OCI-LY1 (cell line): ENCODE measurements around the gene STAC2.
A peak's percentile ranks its signal among the peaks of the same experiment; 100 is the strongest.

Source experiments
- H2AFZ ChIP-seq: fragments of 200-600 bp; sonication (generic), shearing (Covaris generic); 2 replicates; pipeline ENCODE4 v1.6.0; 2014; ENCODE audit warnings: antibody characterized with exemption, mild to moderate bottlenecking, low read length
- H3F3A ChIP-seq: fragments of 200-600 bp; sonication (generic), shearing (Covaris generic); 2 replicates; pipeline ENCODE4 v1.6.0; 2014; ENCODE audit warnings: mild to moderate bottlenecking, antibody characterized with exemption, low read length, moderate library complexity; ENCODE audit not compliant: insufficient read depth
- H3K27ac ChIP-seq: fragments of 200-600 bp; sonication (generic); 2 replicates; pipeline ENCODE4 v1.5.1; 2014; ENCODE audit warnings: low read length, mixed run types, mild to moderate bottlenecking, low read depth; ENCODE audit not compliant: poor library complexity, severe bottlenecking
- H3K27me3 ChIP-seq: fragments of 200-600 bp; sonication (generic); 2 replicates; pipeline ENCODE4 v1.6.0; 2014; ENCODE audit warnings: antibody characterized with exemption, mild to moderate bottlenecking, low read length, moderate library complexity; ENCODE audit not compliant: insufficient read depth
- H3K36me3 ChIP-seq: fragments of 200-600 bp; sonication (generic); 2 replicates; pipeline ENCODE4 v1.6.1; 2014; ENCODE audit warnings: mild to moderate bottlenecking, antibody characterized with exemption, low read length, moderate library complexity, mixed read lengths; ENCODE audit not compliant: insufficient read depth
- H3K4me1 ChIP-seq: fragments of 200-600 bp; sonication (generic); 2 replicates; pipeline ENCODE4 v1.5.1; 2014; ENCODE audit warnings: mild to moderate bottlenecking, low read length, moderate library complexity; ENCODE audit not compliant: insufficient read depth, severe bottlenecking
- H3K4me2 ChIP-seq: fragments of 200-600 bp; sonication (generic), shearing (Covaris generic); 2 replicates; pipeline ENCODE4 v1.6.1; 2014; ENCODE audit warnings: low read length
- H3K4me3 ChIP-seq: fragments of 200-600 bp; sonication (generic); 2 replicates; pipeline ENCODE4 v1.5.1; 2014; ENCODE audit warnings: low read length, low read depth, mild to moderate bottlenecking, mixed read lengths; ENCODE audit not compliant: poor library complexity, severe bottlenecking
- H3K79me2 ChIP-seq: fragments of 200-600 bp; shearing (Covaris generic); 2 replicates; pipeline ENCODE4 v1.6.1; 2016; ENCODE audit warnings: mixed run types, low read length, mixed read lengths; ENCODE audit not compliant: insufficient read depth
- H3K9ac ChIP-seq: fragments of 200-600 bp; sonication (generic), shearing (Covaris generic); 2 replicates; pipeline ENCODE4 v1.6.1; 2014; ENCODE audit warnings: mild to moderate bottlenecking, low read length, mixed read lengths
- H3K9me2 ChIP-seq: fragments of 200-600 bp; sonication (generic), shearing (Covaris generic); 2 replicates; pipeline ENCODE4 v1.6.1; 2014; ENCODE audit warnings: low read depth, mild to moderate bottlenecking, low read length, mixed read lengths
- H3K9me3 ChIP-seq: fragments of 200-600 bp; shearing (Covaris generic); 2 replicates; pipeline ENCODE4 v1.6.1; 2014; ENCODE audit warnings: low read length, mixed read lengths
- H4K20me1 ChIP-seq: fragments of 200-600 bp; sonication (generic), shearing (Covaris generic); 2 replicates; pipeline ENCODE4 v1.6.0; 2016; ENCODE audit warnings: mild to moderate bottlenecking, low read length; ENCODE audit not compliant: insufficient read depth
- EZH2 ChIP-seq: fragments of 200-600 bp; sonication (generic), shearing (Covaris generic); IDR thresholded peaks from 2 replicates; pipeline ENCODE4 v1.8.0; 2017; ENCODE audit warnings: borderline replicate concordance, mixed run types, mild to moderate bottlenecking, antibody characterized with exemption, low read length, moderate library complexity, mixed read lengths
- TF ChIP-seq, protein P1 (sequence below): fragments of 200-600 bp; sonication (generic), shearing (Covaris generic); IDR thresholded peaks from 2 replicates; pipeline ENCODE4 v1.5.1; 2017; ENCODE audit warnings: mild to moderate bottlenecking, antibody characterized with exemption, low read length, moderate library complexity, mixed read lengths

Gene STAC2

DNA sequence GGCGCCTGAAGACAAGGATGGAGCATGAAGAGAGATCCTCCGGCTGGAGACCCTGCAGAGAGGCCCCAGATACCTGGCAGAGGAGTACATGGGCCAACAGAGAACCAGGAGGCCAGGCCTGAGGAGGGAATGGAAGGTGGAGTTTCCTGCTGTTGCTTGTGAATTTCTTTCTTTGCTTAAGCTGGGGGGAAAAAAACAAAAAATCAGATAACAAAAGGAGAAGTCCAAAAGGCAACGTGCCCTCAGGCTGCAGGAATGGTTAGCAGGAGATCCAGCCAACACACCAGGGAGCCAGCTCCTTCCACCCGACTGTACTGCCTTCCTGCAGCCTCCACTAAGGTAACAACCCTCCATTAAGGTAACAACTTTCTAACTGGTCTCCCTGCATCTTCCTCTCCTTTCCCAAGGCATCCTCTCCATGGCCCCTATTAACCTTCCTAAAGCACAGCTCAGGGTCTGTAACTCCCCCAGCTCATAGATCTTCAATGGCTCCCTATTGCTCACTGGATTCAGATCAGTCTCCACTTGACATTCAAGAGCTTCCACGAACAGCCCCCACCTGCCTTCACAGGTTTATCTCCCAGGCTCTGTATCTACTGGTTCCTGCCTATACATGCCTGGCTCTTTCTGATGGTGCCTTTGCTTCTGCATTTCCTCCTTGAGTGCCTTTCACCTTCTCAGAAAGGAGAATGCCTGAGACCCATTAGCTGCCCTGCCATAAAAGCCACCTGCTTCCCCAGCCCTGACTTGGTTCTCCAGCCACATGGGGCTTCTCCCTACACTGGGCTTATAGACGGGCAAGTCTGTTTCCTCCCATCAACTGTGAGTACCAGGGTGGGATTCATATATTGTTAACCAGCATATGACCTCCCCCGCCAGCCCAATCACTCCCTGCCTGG lies 59.1 kb downstream of the STAC2 start:
- no peaks in the 10 kb centered on the region for H3K79me2 ChIP-seq
- TF ChIP-seq, protein P1, sequence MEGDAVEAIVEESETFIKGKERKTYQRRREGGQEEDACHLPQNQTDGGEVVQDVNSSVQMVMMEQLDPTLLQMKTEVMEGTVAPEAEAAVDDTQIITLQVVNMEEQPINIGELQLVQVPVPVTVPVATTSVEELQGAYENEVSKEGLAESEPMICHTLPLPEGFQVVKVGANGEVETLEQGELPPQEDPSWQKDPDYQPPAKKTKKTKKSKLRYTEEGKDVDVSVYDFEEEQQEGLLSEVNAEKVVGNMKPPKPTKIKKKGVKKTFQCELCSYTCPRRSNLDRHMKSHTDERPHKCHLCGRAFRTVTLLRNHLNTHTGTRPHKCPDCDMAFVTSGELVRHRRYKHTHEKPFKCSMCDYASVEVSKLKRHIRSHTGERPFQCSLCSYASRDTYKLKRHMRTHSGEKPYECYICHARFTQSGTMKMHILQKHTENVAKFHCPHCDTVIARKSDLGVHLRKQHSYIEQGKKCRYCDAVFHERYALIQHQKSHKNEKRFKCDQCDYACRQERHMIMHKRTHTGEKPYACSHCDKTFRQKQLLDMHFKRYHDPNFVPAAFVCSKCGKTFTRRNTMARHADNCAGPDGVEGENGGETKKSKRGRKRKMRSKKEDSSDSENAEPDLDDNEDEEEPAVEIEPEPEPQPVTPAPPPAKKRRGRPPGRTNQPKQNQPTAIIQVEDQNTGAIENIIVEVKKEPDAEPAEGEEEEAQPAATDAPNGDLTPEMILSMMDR, result no peak
- TF ChIP-seq EZH2, result no peak
- no peak overlapping the region for H3K27ac ChIP-seq
- H2AFZ ChIP-seq, result no peak overlapping the region
- no peaks in the 10 kb centered on the region for H3F3A ChIP-seq
- no peak overlapping the region for H3K9ac ChIP-seq
- H4K20me1 ChIP-seq, result no peaks in the 10 kb centered on the region
- no peak overlapping the region for H3K4me3 ChIP-seq
- no peaks in the 10 kb centered on the region for H3K36me3 ChIP-seq
- no peaks in the 10 kb centered on the region for H3K9me2 ChIP-seq
- no peaks in the 10 kb centered on the region; the same call in 1 of the 2 replicates for H3K27me3 ChIP-seq
- no peaks in the 10 kb centered on the region for H3K9me3 ChIP-seq
- H3K4me2 ChIP-seq, result no peak overlapping the region
- peaks cover 6% of the 10 kb centered on the region for H3K4me1 ChIP-seq

- Histone ChIP-seq H3K4me3 (peak within 1 kb of the TSS; percentile 59), H3K27ac (no peak within 1 kb of the TSS), H3K36me3 (no peaks in the 10 kb centered on the region)
Observed at GRCh38 chr17:39165841-39166349, 59.9 kb downstream of the STAC2 start, which contains the start of gene ARL5C. Gene ARL5C, minus strand, starts transcription at chr17:39166161. Its CDS starts 401 bp downstream, at chr17:39165760.

GRCh38 chr17:39165178-39165840 lies 60.4 kb downstream of the STAC2 start:
- Histone ChIP-seq H3K79me2 (no peaks in the 10 kb centered on the region), H4K20me1 (no peaks in the 10 kb centered on the region), H3K9me3 (no peaks in the 10 kb centered on the region), H3K36me3 (no peaks in the 10 kb centered on the region), H2AFZ (no peak overlapping the region), H3F3A (no peaks in the 10 kb centered on the region), H3K27ac (no peak overlapping the region), H3K27me3 (no peaks in the 10 kb centered on the region; the same call in none of the 2 replicates), H3K4me1 (peaks cover 6% of the 10 kb centered on the region), H3K9me2 (no peaks in the 10 kb centered on the region), H3K4me3 (peak overlapping the region; percentile 59), H3K4me2 (peak overlapping the region; percentile 77), H3K9ac (peak overlapping the region; percentile 50; the same call in 1 of the 2 replicates)
- TF ChIP-seq EZH2, result no peak
- TF ChIP-seq, protein P1, result no peak

More at GRCh38 chr17:39165841-39166349, 59.9 kb downstream of the STAC2 start, which contains the start of gene ARL5C:
- H3K9ac ChIP-seq, result peak within 1 kb of the TSS; percentile 50; the same call in 1 of the 2 replicates
- peaks cover 6% of the 10 kb centered on the region for H3K4me1 ChIP-seq
- H3F3A ChIP-seq, result no peaks in the 10 kb centered on the region
- H2AFZ ChIP-seq, result no peak within 1 kb of the TSS
- H3K4me2 ChIP-seq, result peak within 1 kb of the TSS; percentile 77
- no peaks in the 10 kb centered on the region for H3K9me2 ChIP-seq
- H3K9me3 ChIP-seq, result no peaks in the 10 kb centered on the region
- H3K79me2 ChIP-seq, result no peaks in the 10 kb centered on the region
- no peak for TF ChIP-seq EZH2
- TF ChIP-seq, protein P1, result no peak
- H3K27me3 ChIP-seq, result no peaks in the 10 kb centered on the region; the same call in none of the 2 replicates
- no peaks in the 10 kb centered on the region for H4K20me1 ChIP-seq
